ENCODE data around the gene SPINK6. TPM values are rescaled to one million over a fixed set of nuclear protein-coding genes. Genes with fewer than 3 reads are reported as not detected.

Gene SPINK6
- total and polyA plus RNA-seq, 7 donors: not detected

- intact Hi-C loops (cut with DNase I): no loop called here
- no peak overlapping the region for H3K27ac ChIP-seq
- DNase-seq (no peak), ATAC-seq (no peak)
- H3K27me3 ChIP-seq (ENCODE audit: insufficient read depth in 3 of 3, low read length in 2 of 3): no peaks in the 10 kb centered on the region
- H3K4me1 ChIP-seq: no peaks in the 10 kb centered on the region
- H3K9me3 ChIP-seq: peaks cover 18% of the 10 kb centered on the region
- H3K4me3 ChIP-seq: no peak overlapping the region
- no peaks in the 10 kb centered on the region for H3K36me3 ChIP-seq (ENCODE audit: insufficient read depth in 1 of 2, low read depth in 1 of 2)
- TF ChIP-seq CTCF (IDR thresholded peaks at IDR 0.05): no peak
Observed at GRCh38 chr5:148261221-148261620, 58.4 kb downstream of the SPINK6 start.

Other genes with a start within 250 kb of the SPINK6 start
- gene SPINK5, start 139.1 kb upstream of the SPINK6 start, total RNA-seq: under 1 TPM in 3 of 4 donors, not detected in 1; 0.18 to 0.53 (median 0.41) TPM
- under 1 TPM; 0.05 to 0.90 (median 0.15) TPM for gene SPINK5, start 139.1 kb upstream of the SPINK6 start, polyA plus RNA-seq
- gene SPINK14, start 34.5 kb upstream of the SPINK6 start, total RNA-seq: not detected
- not detected for gene SPINK14, start 34.5 kb upstream of the SPINK6 start, polyA plus RNA-seq
- not detected for gene MARCOL, start 35.5 kb downstream of the SPINK6 start, total RNA-seq
- not detected for gene MARCOL, start 35.5 kb downstream of the SPINK6 start, polyA plus RNA-seq
- gene SPINK13, start 65.8 kb downstream of the SPINK6 start, total RNA-seq: not detected
- gene SPINK13, start 65.8 kb downstream of the SPINK6 start, polyA plus RNA-seq: under 1 TPM in 1 of 3 donors, not detected in 2; 0.25 TPM
- not detected for gene SPINK7, start 109.4 kb downstream of the SPINK6 start, total RNA-seq
- not detected for gene SPINK7, start 109.4 kb downstream of the SPINK6 start, polyA plus RNA-seq
- not detected for gene SPINK9, start 132.5 kb downstream of the SPINK6 start, total RNA-seq
- gene SPINK9, start 132.5 kb downstream of the SPINK6 start, polyA plus RNA-seq: not detected
- gene FBXO38, start 180.9 kb downstream of the SPINK6 start, total RNA-seq: 10 to 100 TPM; 31.4 to 42.7 (median 33.5) TPM
- 10 to 100 TPM; 13.3 to 28.9 (median 13.4) TPM for gene FBXO38, start 180.9 kb downstream of the SPINK6 start, polyA plus RNA-seq

Measured in psoas muscle (tissue), 8 donors.